Measurements from ENCODE around the gene CACNA1B. TPM values are rescaled to one million over a fixed set of nuclear protein-coding genes. Genes with fewer than 3 reads are reported as not detected.

The CACNA1B gene
- total RNA-seq, 1 experiment from 2014 or later, result 1.7 TPM

- TF ChIP-seq POLR2AphosphoS5 (IDR thresholded peaks at IDR 0.05; ENCODE audit: low read depth, low read length), result no peak
- TF ChIP-seq ELF1 (IDR thresholded peaks at IDR 0.05; ENCODE audit: borderline replicate concordance, low read depth), result no peak
- no peak for TF ChIP-seq POLR2A (IDR thresholded peaks at IDR 0.05; ENCODE audit: borderline replicate concordance, extremely low read depth, insufficient read depth, insufficient read length)
- no peak for TF ChIP-seq ATF3 (IDR thresholded peaks at IDR 0.05)
- TF ChIP-seq SIN3A (IDR thresholded peaks at IDR 0.05; ENCODE audit: low read depth), result no peak
- no peak for TF ChIP-seq SP1 (IDR thresholded peaks at IDR 0.05; ENCODE audit: low read depth)
- no peak for TF ChIP-seq CBX3 (IDR thresholded peaks at IDR 0.05; ENCODE audit: low read depth)
- TF ChIP-seq ZNF274 (IDR thresholded peaks at IDR 0.05; ENCODE audit: low read depth, low read length), result no peak
- TF ChIP-seq REST (IDR thresholded peaks at IDR 0.05; ENCODE audit: low read depth), result no peak
- TF ChIP-seq SRF (IDR thresholded peaks at IDR 0.05; ENCODE audit: low read depth), result no peak
- TF ChIP-seq MAX (IDR thresholded peaks at IDR 0.05), result no peak
- TF ChIP-seq ZBTB33 (IDR thresholded peaks at IDR 0.05; ENCODE audit: extremely low read depth, insufficient replicate concordance, low read length), result no peak
- CTCF ChIA-PET, result no interaction called here
- no TSS peak for BruUV-seq (replicated peaks)
These were observed 183.3 kb downstream of the CACNA1B start for GRCh38 chr9:138060881-138061280.

More at GRCh38 chr9:138060881-138061280, 183.3 kb downstream of the CACNA1B start:
- H3K4me3 ChIP-seq (replicated peaks in 1 of 2; ENCODE audit: low read depth in 1 of 2, low read length in 2 of 2), result no peak overlapping the region
- H3K27ac ChIP-seq (ENCODE audit: low read depth, low read length), result no peak overlapping the region
- no peaks in the 10 kb centered on the region for H3K27me3 ChIP-seq (ENCODE audit: insufficient read depth, low read length)
- H3K9me3 ChIP-seq (ENCODE audit: control insufficient read depth in 1 of 2, insufficient read depth in 1 of 2, low read depth in 1 of 2, low read length in 2 of 2), result no peaks in the 10 kb centered on the region
- ChIA-PET POLR2A (no interaction called here), RAD21 (ENCODE audit: low non-redundant PET in 1 of 2, low total read pairs in 2 of 2, uncharacterized antibody in 2 of 2, unreplicated experiment in 2 of 2) (no interaction called here)
- H3K4me2 ChIP-seq (ENCODE audit: low read length), result no peak overlapping the region
- H3K9me2 ChIP-seq (ENCODE audit: insufficient read depth), result no peaks in the 10 kb centered on the region
- H3K79me2 ChIP-seq (ENCODE audit: insufficient read depth, low read length), result no peaks in the 10 kb centered on the region
- ATAC-seq, result no peak
- no peaks in the 10 kb centered on the region for H3K36me3 ChIP-seq (ENCODE audit: control insufficient read depth in 1 of 2, insufficient read depth in 2 of 2, low read length in 2 of 2)
- DNase-seq (ENCODE audit: low read depth, low spot score), result no peak
- no peaks in the 10 kb centered on the region for H3K4me1 ChIP-seq (ENCODE audit: control insufficient read depth in 1 of 2, insufficient read depth in 2 of 2, low read length in 2 of 2)
- H3K9ac ChIP-seq (ENCODE audit: low read length), result no peak overlapping the region
- H2AFZ ChIP-seq (ENCODE audit: low read depth, low read length, poor library complexity, severe bottlenecking), result no peak overlapping the region
- H4K20me1 ChIP-seq (ENCODE audit: insufficient read depth), result no peaks in the 10 kb centered on the region
- intact Hi-C loops (cut with micrococcal nuclease), result no loop called here
